ENCODE results near the gene EIF2B2.
A peak's percentile ranks its signal among the peaks of the same experiment; 100 is the strongest.
"Not testable (repeated sequence)": the region's sequence is repeated elsewhere in the genome, so short reads cannot be mapped to it uniquely, and the experiment has no call there.

Gene EIF2B2

GRCh38 chr14:74995781-74996180 lies 6.9 kb upstream of the EIF2B2 start:
- not testable (repeated sequence) for DNase-seq (ENCODE audit: low spot score)

- no peak for DNase-seq (ENCODE audit: low spot score)
Observed at GRCh38 chr14:75001261-75001660, 1.5 kb upstream of the EIF2B2 start.

DNA sequence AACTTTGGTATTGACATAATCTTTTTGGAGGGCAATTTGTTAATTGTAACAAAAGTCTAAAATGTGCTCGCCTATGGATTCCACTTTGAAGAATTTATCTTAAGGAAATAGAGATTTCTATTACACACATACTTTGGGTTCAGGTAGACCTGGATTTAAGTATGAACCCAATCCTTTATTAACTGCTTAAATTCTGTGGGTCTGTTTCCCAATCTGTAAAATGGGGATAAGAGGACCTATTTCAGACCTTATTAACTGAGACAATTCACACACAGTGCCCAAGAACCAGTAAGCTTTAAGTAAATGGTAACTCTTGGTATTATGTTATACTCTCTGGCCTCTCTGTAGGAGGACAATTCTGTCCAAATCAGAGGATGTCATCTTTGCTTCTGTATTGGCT lies 822 bp upstream of the EIF2B2 start:
- DNase-seq (ENCODE audit: low spot score), result no peak

DNA sequence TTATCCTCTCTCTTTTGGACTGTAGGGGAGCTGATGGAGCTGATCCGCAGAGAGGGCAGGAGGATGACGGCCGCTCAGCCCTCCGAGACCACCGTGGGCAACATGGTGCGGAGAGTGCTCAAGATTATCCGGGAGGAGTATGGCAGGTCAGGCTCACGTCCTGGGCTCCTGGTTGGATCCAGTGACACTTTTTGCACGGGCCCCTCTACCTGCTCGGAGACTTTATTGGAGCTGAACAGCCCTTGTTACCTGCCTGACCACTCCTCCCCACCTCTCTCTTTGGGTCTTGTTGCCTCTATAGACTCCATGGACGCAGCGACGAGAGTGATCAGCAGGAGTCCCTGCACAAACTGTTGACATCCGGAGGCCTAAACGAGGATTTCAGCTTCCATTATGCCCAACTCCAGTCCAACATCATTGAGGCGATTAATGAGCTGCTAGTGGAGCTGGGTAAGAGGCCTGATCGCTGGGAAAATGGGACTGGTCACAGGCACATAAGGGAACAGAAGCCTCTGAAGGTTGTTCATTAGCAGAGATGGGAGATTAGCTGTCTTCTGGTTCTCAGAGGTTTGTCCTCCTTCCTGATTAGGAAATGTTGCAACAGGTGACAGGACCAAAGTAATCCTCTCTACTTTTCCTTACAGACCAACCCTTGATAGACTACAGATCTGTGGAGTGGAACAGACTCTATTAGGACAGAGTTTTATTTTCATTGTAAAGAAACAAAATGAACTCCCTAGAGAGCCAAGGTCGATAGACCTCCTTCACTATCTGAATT lies 718 bp downstream of the EIF2B2 start:
- DNase-seq (ENCODE audit: low spot score), result no peak

GRCh38 chr14:75005357-75005756 lies 2.6 kb downstream of the EIF2B2 start:
- no peak for DNase-seq (ENCODE audit: low spot score)

- no peak for DNase-seq (ENCODE audit: low spot score)
Observed at GRCh38 chr14:75009176-75009575, 6.5 kb downstream of the EIF2B2 start.

GRCh38 chr14:75010472-75011093 lies 7.9 kb downstream of the EIF2B2 start:
- no peak for DNase-seq (ENCODE audit: low spot score)

DNA sequence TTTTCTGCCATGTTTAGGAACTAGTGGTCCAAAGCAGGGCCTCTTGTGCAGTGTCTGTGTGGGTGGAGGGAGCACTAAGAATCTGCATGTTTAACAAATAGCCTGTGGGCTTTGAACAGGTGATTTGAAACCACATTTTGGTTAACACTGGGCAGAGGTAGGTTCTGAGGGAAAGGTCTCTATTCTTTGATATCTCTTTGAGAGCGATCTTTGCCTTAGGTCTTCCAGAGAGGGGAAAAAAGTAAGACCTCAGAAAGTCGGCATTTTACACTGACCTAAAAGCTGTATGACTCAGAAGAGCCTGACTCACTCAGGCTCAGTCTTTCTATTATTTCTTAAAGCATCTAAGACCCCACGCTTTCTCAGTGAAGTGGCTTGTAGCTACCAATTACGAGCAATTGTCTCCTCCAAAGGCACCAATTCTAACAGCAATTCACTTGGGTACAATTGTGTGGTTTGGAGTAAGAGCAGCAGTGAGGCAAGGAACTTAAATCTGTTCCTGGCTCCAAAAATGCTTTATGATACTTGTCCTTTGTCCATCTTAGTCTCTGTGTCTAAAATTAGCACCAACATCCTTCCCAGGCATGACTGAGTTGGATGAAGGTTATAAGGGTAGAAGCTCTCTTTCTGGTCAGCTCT lies 8.8 kb downstream of the EIF2B2 start:
- DNase-seq (ENCODE audit: low spot score), result peak; percentile 38

GRCh38 chr14:75013290-75013689 lies 10.6 kb downstream of the EIF2B2 start:
- DNase-seq (ENCODE audit: low spot score), result no peak

- no peak for DNase-seq (ENCODE audit: low spot score)
Observed at GRCh38 chr14:75015496-75015895, 12.8 kb downstream of the EIF2B2 start.

DNA sequence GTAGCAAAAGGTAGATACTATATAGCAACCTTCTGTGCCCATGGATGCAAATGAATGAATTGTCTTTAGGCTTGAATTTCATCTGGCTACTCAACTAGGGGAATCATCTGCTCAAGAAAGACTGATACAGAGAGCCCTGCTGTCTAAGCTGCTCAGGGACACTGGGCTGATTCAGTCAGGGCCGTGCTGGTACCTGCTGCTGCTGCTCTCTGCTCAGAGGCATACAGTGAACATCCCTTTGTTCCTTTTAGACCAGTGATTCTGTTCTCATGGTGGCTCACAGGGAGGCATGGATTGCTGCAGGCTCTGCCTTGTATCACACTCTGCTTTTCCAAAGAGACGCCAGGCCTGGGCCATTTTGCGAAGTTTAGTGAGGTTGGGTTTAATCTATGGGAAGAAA lies 14.1 kb downstream of the EIF2B2 start:
- DNase-seq (ENCODE audit: low spot score), result no peak

DNA sequence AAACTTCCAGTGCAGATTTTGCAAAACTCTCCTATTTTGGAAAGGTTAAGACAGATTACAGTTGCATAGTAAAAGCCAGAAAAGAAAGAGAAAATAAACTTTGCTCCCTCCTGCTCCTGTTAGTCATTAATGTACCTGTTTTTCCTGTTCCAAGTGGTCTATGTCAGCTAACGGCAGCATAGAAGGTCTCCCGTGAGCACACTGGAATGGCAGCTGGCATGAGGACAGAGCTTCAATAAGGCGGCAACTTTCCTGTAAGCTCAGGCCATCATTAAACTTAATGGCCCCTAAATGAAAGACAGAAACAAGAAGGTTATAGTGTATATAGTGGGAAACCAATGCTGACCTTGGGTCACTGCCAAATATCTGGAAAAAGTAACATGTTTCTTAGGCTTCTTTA lies 16.0 kb downstream of the EIF2B2 start:
- peak; percentile 38 for DNase-seq (ENCODE audit: low spot score)

GRCh38 chr14:75022655-75023054 lies 19.9 kb downstream of the EIF2B2 start:
- peak; percentile 15 for DNase-seq (ENCODE audit: low spot score)

DNA sequence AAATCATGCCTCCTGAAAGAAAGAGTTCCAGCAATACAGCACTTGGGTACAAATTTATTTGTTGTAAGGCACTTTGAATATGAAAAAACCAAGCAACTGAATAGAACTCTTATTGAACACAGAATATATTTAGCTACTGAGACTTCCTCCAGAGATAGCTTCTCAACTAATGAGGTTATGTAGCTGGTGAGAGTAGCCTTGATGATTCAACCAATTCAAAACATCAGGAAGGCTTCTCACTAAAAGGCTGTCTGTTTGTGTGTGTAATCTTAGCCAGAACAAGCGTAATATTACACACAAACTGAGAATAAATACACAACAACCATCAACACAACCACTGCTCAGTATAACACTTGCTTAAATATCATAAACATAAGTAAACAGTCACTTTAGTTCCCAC lies 20.4 kb downstream of the EIF2B2 start:
- no peak for DNase-seq (ENCODE audit: low spot score)

- peak; percentile 31 for DNase-seq (ENCODE audit: low spot score)
Observed at GRCh38 chr14:75025082-75025481, 22.4 kb downstream of the EIF2B2 start.

GRCh38 chr14:75025876-75026275 lies 23.2 kb downstream of the EIF2B2 start:
- DNase-seq (ENCODE audit: low spot score), result no peak

DNA sequence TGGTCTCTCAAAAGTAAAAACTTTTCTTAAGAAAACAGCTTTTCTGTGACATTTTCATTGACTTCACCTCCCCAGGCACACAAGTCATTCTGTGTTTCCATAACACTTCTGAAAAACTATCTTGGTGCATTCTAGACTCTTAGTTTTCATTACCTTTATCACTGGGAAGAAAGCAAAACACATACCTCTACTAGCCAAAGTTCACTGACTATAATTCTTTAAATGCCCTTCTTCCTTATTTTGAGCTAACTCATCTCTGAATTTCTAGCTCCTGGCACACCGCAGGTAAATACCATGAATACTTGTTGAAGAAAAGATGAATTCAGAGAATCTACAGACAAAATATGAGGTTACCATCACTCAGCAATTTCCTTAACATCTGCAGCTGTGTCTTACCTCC lies 27.4 kb downstream of the EIF2B2 start:
- no peak for DNase-seq (ENCODE audit: low spot score)

- DNase-seq (ENCODE audit: low spot score), result no peak
Observed at GRCh38 chr14:75032939-75033338, 30.2 kb downstream of the EIF2B2 start.

DNA sequence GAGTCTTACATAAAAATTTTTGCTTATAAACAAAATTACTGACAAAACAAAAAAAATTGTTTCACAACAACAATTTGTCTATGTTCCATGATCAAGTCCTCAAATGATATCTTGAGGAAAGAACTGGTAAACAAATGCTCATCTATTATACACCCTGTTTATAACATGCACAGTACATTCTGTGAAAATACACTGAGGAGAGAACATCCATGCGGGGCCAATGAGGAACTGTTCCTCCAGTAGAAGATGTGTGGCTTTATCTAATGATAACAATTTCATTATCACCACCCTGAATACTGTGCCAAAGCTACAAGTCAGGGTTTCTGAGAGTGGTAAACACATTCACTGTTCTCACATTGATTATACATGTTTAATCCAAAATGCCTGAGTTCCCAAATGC lies 37.8 kb downstream of the EIF2B2 start:
- DNase-seq (ENCODE audit: low spot score), result no peak

DNA sequence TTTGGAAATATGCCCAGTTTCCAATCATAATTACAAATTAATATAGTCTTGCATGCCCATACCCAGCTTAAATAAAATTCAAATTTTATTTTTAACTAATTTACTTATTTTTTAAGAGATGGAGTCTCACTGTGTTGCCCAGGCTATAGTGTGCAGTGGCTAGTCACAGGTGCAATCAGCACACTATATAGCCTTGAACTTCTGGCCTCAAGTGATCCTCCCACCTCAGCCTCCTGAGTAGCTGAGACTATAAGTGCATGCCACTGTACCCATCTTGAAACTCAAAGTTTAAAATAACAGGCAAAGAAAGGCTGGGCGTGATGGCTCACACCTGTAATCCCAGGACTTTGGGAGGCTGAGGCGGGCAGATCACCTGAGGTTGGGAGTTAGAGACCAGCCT lies 38.2 kb downstream of the EIF2B2 start:
- DNase-seq (ENCODE audit: low spot score), result no peak

- peak; percentile 84 for DNase-seq (ENCODE audit: low spot score)
Observed at GRCh38 chr14:75041613-75042012, 38.9 kb downstream of the EIF2B2 start.

DNA sequence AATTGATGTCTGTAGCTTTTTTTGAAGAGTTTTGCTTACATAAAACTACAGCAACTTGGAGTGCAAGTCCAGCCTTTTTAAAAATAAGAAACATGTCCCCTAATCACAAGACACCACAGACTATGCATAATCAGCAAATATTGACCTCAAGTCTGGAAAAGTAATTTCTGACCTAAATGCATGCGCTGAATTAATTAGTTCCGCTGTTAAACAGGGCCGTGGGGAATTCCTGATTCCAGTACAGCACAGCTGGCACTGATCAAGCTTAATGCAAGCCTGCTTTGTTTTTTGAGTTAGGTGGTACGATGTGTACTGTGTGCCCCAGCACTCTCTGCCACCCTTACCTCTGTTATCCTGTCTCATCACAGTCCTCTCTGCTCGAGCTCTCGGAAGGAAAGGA lies 39.3 kb downstream of the EIF2B2 start:
- DNase-seq (ENCODE audit: low spot score), result peak; percentile 66

DNA sequence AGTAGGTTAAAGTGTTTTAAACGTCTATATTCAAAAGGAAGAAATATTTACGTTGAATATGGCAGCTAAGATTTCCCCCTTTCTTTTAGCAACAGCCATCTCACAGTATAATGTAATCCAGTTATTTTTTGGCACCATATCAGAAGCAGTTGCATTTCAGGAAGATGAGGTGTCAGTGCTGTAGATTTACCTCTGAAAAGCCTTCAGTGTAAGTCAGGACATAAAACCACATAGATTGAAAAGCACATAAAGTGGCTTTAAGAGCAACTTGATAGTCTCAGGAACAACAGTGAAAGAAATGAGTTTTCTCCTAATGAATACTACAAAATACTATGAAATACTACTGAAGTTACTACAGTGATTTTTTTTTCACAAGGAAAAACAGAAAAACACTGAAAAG lies 41.6 kb downstream of the EIF2B2 start:
- peak; percentile 59 for DNase-seq (ENCODE audit: low spot score)

All from kidney tubule cell (primary cell).